ENCODE measurements around the gene HINT3.

GRCh38 chr6:125939791-125940190 is 16.8 kb upstream of the HINT3 start:
- TF ChIP-seq EZH2 (IDR thresholded peaks at IDR 0.05; ENCODE audit: low read depth) (no peak), CTCF (conservative IDR thresholded peaks at IDR 0.05) (no peak)

Measured in PC-9 (cell line).